T-cell (primary cell): ENCODE data around the gene SOX2. TPM values are rescaled to one million over a fixed set of nuclear protein-coding genes. Genes with fewer than 3 reads are reported as not detected.

Source experiments
- ATAC-seq, 4 experiments: fragments of 200-7000 bp in 3 of 4; fragments of 150-1000 bp in 1 of 4; cut with Tn5 transposase; replicated peaks in 1 of 4; 1 replicate in 3 of 4; 2 replicates in 1 of 4; pipeline ENCODE4 v1.10.0; 2021; ENCODE audit warnings: moderate library complexity in 3 of 4, mild to moderate bottlenecking in 2 of 4, moderate number of reproducible peaks in 1 of 4
- CTCF ChIA-PET, 2 donors: fragments of 300-600 bp; sonication (Branson Sonifier 250); formaldehyde crosslinking; loops; one replicate each; lab custom pipeline; 2022; ENCODE audit warnings: antibody characterized with exemption in 2 of 2; lab: Charles Lee
- POLR2A ChIA-PET, 2 donors: fragments of 300-600 bp; sonication (Branson Sonifier 250); formaldehyde crosslinking; loops; one replicate each; lab custom pipeline; 2022; ENCODE audit warnings: antibody characterized with exemption in 2 of 2; lab: Charles Lee
- DNase-seq, 35 experiments: peaks; one replicate each; pipeline versions ENCODE4 v3.0.0 to v3.0.0-alpha.2; 2013 to 2023
- H3K27ac ChIP-seq: one replicate; pipeline ENCODE4 v1.5.1; 2013; ENCODE audit warnings: low read length
- H3K27me3 ChIP-seq, 2 experiments: replicated peaks in 1 of 2; 1 replicate in 1 of 2; 2 replicates in 1 of 2; pipeline versions ENCODE4 v1.6.1 to v1.7.0; 2013; ENCODE audit warnings: low read length in 1 of 2, mixed read lengths in 1 of 2; ENCODE audit not compliant: control insufficient read depth in 2 of 2, insufficient read depth in 2 of 2; ENCODE audit errors: extremely low read depth in 1 of 2
- H3K36me3 ChIP-seq, 2 donors: 1 replicate in 1 of 2; 2 replicates in 1 of 2; pipeline versions ENCODE4 v1.6.1 to v1.7.0; 2013; ENCODE audit warnings: low read length in 1 of 2; ENCODE audit not compliant: control insufficient read depth in 2 of 2, insufficient read depth in 1 of 2; ENCODE audit errors: extremely low read depth in 1 of 2
- H3K4me1 ChIP-seq, 2 experiments: 1 replicate in 1 of 2; 2 replicates in 1 of 2; pipeline versions ENCODE4 v1.6.1 to v1.7.0; 2013; ENCODE audit warnings: low read length in 2 of 2, mixed read lengths in 1 of 2; ENCODE audit not compliant: insufficient read depth in 2 of 2, control insufficient read depth in 1 of 2; ENCODE audit errors: extremely low read depth in 1 of 2
- H3K4me3 ChIP-seq, 2 donors: 1 replicate in 1 of 2; 2 replicates in 1 of 2; pipeline versions ENCODE4 v1.5.1 to v1.7.0; 2013; ENCODE audit warnings: mild to moderate bottlenecking in 2 of 2, low read length in 1 of 2, moderate library complexity in 1 of 2; ENCODE audit not compliant: control insufficient read depth in 1 of 2; ENCODE audit errors: extremely low read depth in 1 of 2
- H3K9me3 ChIP-seq: 2 replicates; pipeline ENCODE4 v1.7.0; 2013
- H3K27ac Mint-ChIP-seq, 2 donors: one replicate each; pipeline ENCODE4 v1.8.0; 2020 to 2021; ENCODE audit warnings: mild to moderate bottlenecking in 2 of 2, mixed read lengths in 2 of 2
- H3K27me3 Mint-ChIP-seq, 2 donors: one replicate each; pipeline ENCODE4 v1.8.0; 2021 to 2022; ENCODE audit warnings: mixed read lengths in 2 of 2
- H3K36me3 Mint-ChIP-seq: one replicate; pipeline ENCODE4 v1.8.0; 2021; ENCODE audit warnings: mixed read lengths
- H3K4me1 Mint-ChIP-seq, 3 donors: one replicate each; pipeline ENCODE4 v1.8.0; 2020 to 2022; ENCODE audit warnings: mixed read lengths in 3 of 3, mild to moderate bottlenecking in 1 of 3
- H3K4me3 Mint-ChIP-seq, 3 donors: one replicate each; pipeline ENCODE4 v1.8.0; 2020 to 2022; ENCODE audit warnings: mild to moderate bottlenecking in 3 of 3, mixed read lengths in 3 of 3, moderate library complexity in 3 of 3
- H3K9me3 Mint-ChIP-seq, 3 donors: one replicate each; pipeline ENCODE4 v1.8.0; 2020 to 2022; ENCODE audit warnings: mixed read lengths in 3 of 3
- WGBS: methylation state at CpG from one replicate; pipeline ENCODE4 v1.1.5; 2013; ENCODE audit warnings: missing lambda C conversion rate; ENCODE audit not compliant: insufficient coverage; 5-methylcytosine and 5-hydroxymethylcytosine counted together
- total RNA-seq, 35 experiments: library from RNA in 6 of 35; stranded (reverse) in 6 of 35; fragments of 120-200 nt in 1 of 35; gene quantifications; one replicate each; pipeline versions ENCODE4 v1.2.1 to v1.2.4 and lab custom pipeline; 2013 to 2026

Gene SOX2
- total RNA-seq, 5 donors from 2014 or later (not counting 1 experiment from before 2014, with no cell fraction given), result 0.18 to 0.28 (median 0.26) TPM; not detected in 2

DNA sequence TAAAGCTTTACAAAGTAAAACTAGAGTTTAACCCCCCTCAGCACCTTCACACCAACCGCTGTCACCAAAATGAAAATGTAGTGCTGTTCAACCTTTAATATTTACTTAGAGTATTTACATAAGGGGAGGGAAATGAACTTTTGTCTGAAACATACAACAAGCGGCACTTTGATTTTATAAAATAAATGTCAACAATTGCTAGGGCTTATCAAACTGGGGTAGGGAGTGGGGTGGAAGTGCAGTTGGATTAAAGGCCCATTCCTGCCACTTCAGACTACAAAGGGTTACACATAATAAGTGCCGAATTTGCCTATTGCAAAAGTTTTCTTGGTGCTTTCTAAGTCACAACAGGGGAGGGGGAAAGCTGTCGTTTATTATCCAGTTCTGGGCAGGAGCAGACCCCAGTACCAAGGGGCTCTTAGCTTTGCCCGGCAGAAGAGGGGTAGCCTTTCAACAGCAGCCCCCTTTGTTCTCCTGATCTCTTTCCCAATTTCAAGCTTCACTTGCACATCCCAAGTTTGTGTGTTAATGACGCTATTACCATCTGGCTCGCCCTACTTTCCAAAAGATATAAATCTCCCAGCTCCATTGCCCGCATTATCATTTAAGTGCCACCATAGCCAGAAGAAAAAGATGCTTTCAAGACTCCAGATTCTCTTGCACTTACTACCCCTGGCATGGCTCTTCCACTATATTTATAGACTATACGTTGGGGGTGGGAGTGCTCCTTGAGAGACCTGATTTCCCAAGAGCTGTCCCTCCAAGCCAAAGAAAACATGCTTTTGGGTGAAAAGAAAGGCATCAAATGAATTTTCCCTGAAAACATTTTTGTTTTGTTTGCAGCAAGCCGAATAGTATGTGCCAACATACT is 17.0 kb downstream of the SOX2 start:
- peak overlapping the region in 1 of 3 donors; percentile 17 for H3K4me3 Mint-ChIP-seq
- ChIA-PET CTCF (interaction anchor here in 1 of 2 donors (0.9 kb wide), 1 partner anchor 20 kb away, joined by 3 read pairs; no protein-coding TSS in a partner anchor), POLR2A (no interaction called here)
- H3K36me3 Mint-ChIP-seq, result peaks cover 8% of the 10 kb centered on the region
- Histone ChIP-seq H3K4me1 (peaks cover 0 to 18% of the 10 kb centered on the region in 2 experiments), H3K27me3 (peaks cover 27 to 53% of the 10 kb centered on the region in 2 experiments), H3K27ac (no peak overlapping the region), H3K4me3 (no peak overlapping the region), H3K36me3 (no peaks in the 10 kb centered on the region), H3K9me3 (no peaks in the 10 kb centered on the region)
- peaks cover 9 to 17% (median 16%) of the 10 kb centered on the region in 3 donors for H3K4me1 Mint-ChIP-seq
- peak overlapping the region in 1 of 2 donors; percentile 11 for H3K27ac Mint-ChIP-seq
- WGBS, result 0% methylated on average over 3 of the region's 10 CpGs
- H3K27me3 Mint-ChIP-seq, result peaks cover 66 to 77% of the 10 kb centered on the region in 2 donors
- DNase-seq, result no peak
- ATAC-seq, result no peak
- H3K9me3 Mint-ChIP-seq, result peaks cover 5 to 18% (median 13%) of the 10 kb centered on the region in 3 donors

- ChIA-PET POLR2A (no interaction called here), CTCF (no interaction called here)
- peaks cover 0 to 18% of the 10 kb centered on the region in 2 experiments for H3K4me1 ChIP-seq
- no peak for DNase-seq
- no peaks in the 10 kb centered on the region for H3K36me3 ChIP-seq
- Mint-ChIP-seq H3K4me1 (peaks cover 9 to 17% (median 13%) of the 10 kb centered on the region in 3 donors), H3K4me3 (no peak overlapping the region), H3K27ac (no peak overlapping the region), H3K36me3 (peaks cover under 1% of the 10 kb centered on the region), H3K27me3 (peaks cover 59 to 70% of the 10 kb centered on the region in 2 donors), H3K9me3 (peaks cover 5 to 11% (median 6%) of the 10 kb centered on the region in 3 donors)
- H3K4me3 ChIP-seq, result no peak overlapping the region
- WGBS, result 6% methylated on average over 7 of the region's 12 CpGs
- H3K27me3 ChIP-seq, result peaks cover 23 to 46% of the 10 kb centered on the region in 2 experiments
- no peak overlapping the region for H3K27ac ChIP-seq
- ATAC-seq, result no peak
- no peaks in the 10 kb centered on the region for H3K9me3 ChIP-seq
Observed at GRCh38 chr3:181729341-181729869, 17.7 kb downstream of the SOX2 start.

DNA sequence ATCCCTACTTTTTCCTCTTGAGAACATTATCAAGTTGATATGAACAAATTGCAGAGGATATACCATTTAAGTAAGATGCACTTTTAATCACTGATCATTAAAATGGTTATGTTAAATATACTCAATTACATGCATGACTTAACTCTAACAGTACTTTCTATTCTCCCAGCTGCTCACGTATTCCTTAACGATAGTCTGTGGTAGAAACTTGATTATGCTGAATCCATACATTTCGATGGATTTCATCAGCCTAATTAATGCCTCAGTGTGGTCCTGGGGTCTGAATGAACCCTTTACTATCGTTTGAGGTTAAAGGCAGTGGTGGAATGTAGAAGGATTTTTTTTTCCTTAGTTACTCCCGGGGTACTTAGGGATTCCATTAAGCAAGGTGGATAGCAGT is 18.6 kb downstream of the SOX2 start:
- H3K9me3 ChIP-seq, result no peaks in the 10 kb centered on the region
- no peaks in the 10 kb centered on the region for H3K36me3 ChIP-seq
- no peak overlapping the region for H3K4me3 ChIP-seq
- WGBS, result no CpG with 5 or more reads among the region's 5 CpGs
- Mint-ChIP-seq H3K27ac (no peak overlapping the region), H3K9me3 (peaks cover 5 to 8% (median 5%) of the 10 kb centered on the region in 3 donors), H3K4me3 (no peak overlapping the region), H3K27me3 (peaks cover 57 to 67% of the 10 kb centered on the region in 2 donors), H3K4me1 (peaks cover 9 to 17% (median 12%) of the 10 kb centered on the region in 3 donors), H3K36me3 (no peaks in the 10 kb centered on the region)
- no peak overlapping the region for H3K27ac ChIP-seq
- H3K4me1 ChIP-seq, result peaks cover 0 to 18% of the 10 kb centered on the region in 2 experiments
- peaks cover 17 to 38% of the 10 kb centered on the region in 2 experiments for H3K27me3 ChIP-seq
- CTCF ChIA-PET, result no interaction called here
- POLR2A ChIA-PET, result interaction anchor here in 1 of 2 donors (0.6 kb wide), 1 partner anchor 1115 kb away, joined by 3 read pairs; no protein-coding TSS in a partner anchor
- ATAC-seq, result no peak
- no peak for DNase-seq

GRCh38 chr3:181730934-181731333 is 19.2 kb downstream of the SOX2 start:
- 0% methylated on average over 1 of the region's 1 CpG for WGBS
- H3K27me3 ChIP-seq, result peaks cover 17 to 33% of the 10 kb centered on the region in 2 experiments
- Mint-ChIP-seq H3K9me3 (peaks cover 3 to 8% (median 5%) of the 10 kb centered on the region in 3 donors), H3K4me1 (peaks cover 9 to 17% (median 12%) of the 10 kb centered on the region in 3 donors), H3K4me3 (no peak overlapping the region), H3K27ac (no peak overlapping the region), H3K36me3 (no peaks in the 10 kb centered on the region), H3K27me3 (peaks cover 51 to 62% of the 10 kb centered on the region in 2 donors)
- CTCF ChIA-PET, result no interaction called here
- DNase-seq (no peak), ATAC-seq (no peak)
- peaks cover 0 to 18% of the 10 kb centered on the region in 2 experiments for H3K4me1 ChIP-seq
- no peak overlapping the region for H3K27ac ChIP-seq
- H3K36me3 ChIP-seq, result no peaks in the 10 kb centered on the region
- POLR2A ChIA-PET, result no interaction called here
- no peak overlapping the region for H3K4me3 ChIP-seq
- no peaks in the 10 kb centered on the region for H3K9me3 ChIP-seq

DNA sequence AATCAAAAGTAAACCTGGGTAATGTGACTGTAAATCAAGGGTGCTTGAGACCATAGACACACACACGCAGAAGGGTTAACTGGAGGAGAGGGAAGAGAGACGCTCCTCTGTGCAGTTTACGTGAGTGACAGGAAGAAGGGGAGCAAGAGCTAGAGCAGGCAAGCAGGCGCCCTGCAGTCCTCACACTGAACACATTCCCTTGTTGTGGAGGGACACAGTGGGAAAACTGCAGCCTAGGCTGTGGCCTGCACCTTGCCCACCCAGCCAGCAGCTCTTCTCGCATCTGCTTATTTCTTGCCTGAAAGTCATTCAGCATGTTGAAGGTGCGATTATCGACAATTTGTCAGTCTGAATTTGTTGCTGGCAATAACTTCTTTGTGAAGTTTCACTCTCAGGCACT is 24.2 kb downstream of the SOX2 start:
- Histone ChIP-seq H3K9me3 (no peaks in the 10 kb centered on the region), H3K27ac (no peak overlapping the region), H3K36me3 (no peaks in the 10 kb centered on the region), H3K27me3 (peaks cover 2 to 4% of the 10 kb centered on the region in 2 experiments), H3K4me1 (no peaks in the 10 kb centered on the region), H3K4me3 (no peak overlapping the region)
- ATAC-seq (no peak), DNase-seq (no peak)
- 79% methylated on average over 5 of the region's 7 CpGs for WGBS
- Mint-ChIP-seq H3K9me3 (peaks cover 0 to 4% (median 3%) of the 10 kb centered on the region in 3 donors), H3K27ac (no peak overlapping the region), H3K36me3 (no peaks in the 10 kb centered on the region), H3K4me1 (no peaks in the 10 kb centered on the region), H3K4me3 (no peak overlapping the region), H3K27me3 (peaks cover 15 to 19% of the 10 kb centered on the region in 2 donors)
- POLR2A ChIA-PET, result no interaction called here
- CTCF ChIA-PET, result no interaction called here

GRCh38 chr3:181738551-181738950 is 26.8 kb downstream of the SOX2 start:
- Mint-ChIP-seq H3K4me3 (no peak overlapping the region), H3K27ac (no peak overlapping the region), H3K9me3 (no peaks in the 10 kb centered on the region), H3K4me1 (no peaks in the 10 kb centered on the region), H3K36me3 (no peaks in the 10 kb centered on the region), H3K27me3 (peaks cover 5 to 9% of the 10 kb centered on the region in 2 donors)
- no peaks in the 10 kb centered on the region for H3K4me1 ChIP-seq
- no peak overlapping the region for H3K27ac ChIP-seq
- no CpG with 5 or more reads among the region's 5 CpGs for WGBS
- peaks cover 2% of the 10 kb centered on the region in 2 experiments for H3K27me3 ChIP-seq
- no peak for ATAC-seq
- CTCF ChIA-PET, result interaction anchor here in 1 of 2 donors (0.6 kb wide), 2 partner anchors 37 to 917 kb away, joined by 5 read pairs; no protein-coding TSS in a partner anchor
- POLR2A ChIA-PET, result no interaction called here
- DNase-seq, result no peak
- H3K9me3 ChIP-seq, result no peaks in the 10 kb centered on the region
- H3K4me3 ChIP-seq, result no peak overlapping the region
- H3K36me3 ChIP-seq, result no peaks in the 10 kb centered on the region
